ENCODE data around the gene BEND7. TPM values are rescaled to one million over a fixed set of nuclear protein-coding genes. Genes with fewer than 3 reads are reported as not detected.

The BEND7 gene
- total RNA-seq, 1 donor from 2014 or later: not detected

DNA sequence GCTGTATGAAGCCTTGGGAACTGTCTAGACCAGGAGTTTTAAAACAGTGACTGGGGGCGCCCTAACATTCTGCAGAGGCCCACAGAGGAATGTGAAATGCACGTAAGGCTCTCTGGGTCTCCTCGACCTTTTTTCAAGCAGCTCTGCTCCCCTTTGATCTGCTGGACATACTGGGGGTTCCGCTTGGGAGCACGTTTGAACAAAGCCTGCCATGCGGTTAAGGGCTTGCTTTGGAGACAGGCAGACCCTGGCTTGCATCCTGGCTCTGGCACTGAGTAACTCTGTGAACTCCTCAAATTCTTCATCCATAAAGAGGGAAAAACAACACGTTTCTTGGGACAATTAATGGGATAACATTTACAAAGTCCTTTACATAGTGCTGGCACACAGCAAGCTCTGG is 7.8 kb downstream of the BEND7 start:
- intact Hi-C loops (cut with micrococcal nuclease): no loop called here

DNA sequence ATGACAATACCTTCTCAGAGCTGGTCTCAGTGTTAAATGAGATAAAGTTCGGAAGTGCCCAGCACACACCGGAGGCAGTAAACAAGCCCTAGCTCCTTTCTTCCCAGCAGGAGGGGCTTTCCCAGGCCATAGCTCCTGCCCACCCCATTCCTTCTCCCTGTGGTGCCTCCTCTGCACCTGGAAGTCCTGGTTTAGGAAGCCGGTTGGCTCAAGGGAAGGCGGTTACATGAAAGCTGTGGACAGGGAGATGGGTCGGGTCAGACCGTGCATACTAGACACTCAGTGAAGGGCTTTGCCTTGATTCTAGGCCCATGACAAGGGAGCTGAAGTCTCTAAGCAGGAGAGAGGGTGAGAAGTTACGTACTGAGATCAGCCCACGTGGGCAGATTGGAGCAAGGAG is 8.6 kb downstream of the BEND7 start:
- intact Hi-C loops (cut with micrococcal nuclease): no loop called here

DNA sequence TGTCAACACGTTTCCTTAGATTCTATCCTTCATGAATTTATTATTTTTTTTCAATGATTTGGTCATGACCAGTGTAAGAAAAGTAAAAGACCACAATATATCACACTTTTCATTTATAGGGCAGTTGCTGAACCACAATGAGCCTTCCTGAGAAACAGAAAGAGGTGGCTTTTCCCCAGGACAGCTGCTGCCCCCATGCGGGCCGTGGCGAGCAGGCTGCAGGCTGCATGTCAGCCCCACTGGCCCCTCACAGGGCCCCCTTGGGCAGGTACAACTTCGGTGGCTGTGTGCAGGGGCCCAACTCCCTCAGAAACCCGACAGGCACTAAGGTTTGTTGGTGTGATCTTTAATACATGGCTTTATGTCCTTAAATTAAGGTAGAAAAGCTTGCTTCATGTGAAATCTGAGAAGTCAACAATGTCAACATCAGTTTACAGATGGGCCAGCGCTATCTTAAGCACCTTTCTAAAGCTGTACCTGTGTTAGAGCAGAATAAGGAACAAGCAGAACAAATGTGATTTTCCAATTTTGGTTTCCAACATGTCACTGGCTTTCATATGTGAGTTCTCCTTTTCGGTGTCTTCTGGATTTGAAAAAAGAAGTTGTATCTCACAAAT is 10.6 kb downstream of the BEND7 start:
- intact Hi-C loops (cut with micrococcal nuclease): no loop called here

DNA sequence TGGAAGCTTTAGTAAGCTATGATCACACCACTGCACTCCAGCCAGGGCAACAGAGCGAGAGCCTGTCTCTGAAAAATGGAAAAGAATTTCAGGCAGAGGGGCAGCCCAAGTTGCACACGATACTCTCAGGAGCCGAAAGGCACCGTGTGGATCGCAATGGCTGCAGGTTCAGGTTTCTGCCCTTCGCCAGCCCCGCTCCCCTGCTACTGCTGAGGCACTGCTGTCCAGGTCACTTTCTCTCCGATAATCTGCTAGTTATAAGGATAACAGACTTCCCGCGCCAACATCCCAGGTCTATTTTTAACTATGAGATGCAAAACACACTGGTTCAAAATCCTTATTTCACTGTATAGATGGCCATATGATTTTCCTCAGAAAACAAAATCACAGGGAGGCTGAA is 11.1 kb downstream of the BEND7 start:
- intact Hi-C loops (cut with micrococcal nuclease): no loop called here

DNA sequence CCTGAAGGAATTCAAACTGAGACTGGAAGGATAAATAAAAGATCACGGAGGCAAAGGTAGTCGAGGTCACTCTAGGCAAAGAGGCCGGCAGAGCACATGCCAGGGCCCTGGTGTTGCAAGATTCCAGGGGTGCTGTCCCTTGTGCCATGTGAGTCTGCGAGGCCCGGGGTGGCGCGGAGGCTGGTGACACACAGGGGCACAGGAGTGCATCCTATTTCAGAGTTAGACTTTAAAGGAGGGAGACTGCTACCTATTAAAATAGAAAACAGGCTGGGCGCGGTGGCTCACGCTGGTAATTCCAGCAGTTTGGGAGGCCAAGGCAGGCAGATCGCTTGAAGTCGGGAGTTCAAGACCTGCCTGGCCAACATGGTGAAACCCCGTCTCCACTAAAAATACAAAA is 12.6 kb downstream of the BEND7 start:
- intact Hi-C loops (cut with micrococcal nuclease): no loop called here

DNA sequence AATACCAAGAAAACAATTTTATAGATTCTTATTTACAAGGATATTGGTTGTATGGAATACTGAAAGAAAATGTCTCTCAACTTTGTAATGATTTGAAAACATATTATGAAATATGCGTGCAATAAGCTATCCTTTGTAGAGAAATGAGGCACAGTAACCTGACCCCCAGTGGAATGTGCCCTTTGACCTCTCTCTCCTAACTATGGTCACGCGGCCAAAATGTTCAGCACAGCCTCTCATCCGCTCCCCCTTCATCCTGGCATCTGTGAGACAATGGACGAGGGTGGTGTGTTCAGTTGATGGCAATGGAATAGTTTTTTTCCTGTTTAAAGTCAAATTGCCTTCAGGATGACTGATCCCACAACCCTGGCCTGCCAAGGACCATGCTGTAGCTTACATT is 13.3 kb downstream of the BEND7 start:
- intact Hi-C loops (cut with micrococcal nuclease): no loop called here

DNA sequence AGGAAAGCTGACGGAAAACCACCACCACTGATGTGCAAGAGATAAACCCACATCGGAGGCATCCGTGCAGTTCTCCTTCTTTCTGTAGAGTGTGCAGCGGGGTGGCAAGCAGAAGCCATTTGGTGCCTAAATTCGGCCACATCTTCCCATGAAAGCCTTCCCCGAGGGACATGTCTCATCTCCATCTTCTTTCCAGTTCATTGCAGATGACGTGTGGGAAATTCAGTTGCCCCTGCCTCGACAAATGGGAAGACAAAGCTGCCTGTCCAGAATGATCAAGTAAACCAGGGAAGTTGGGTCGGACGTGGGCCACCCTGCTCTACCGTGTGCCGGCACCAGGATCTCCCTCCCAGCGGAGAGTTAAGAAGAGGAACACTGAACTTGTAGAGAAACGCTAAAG is 14.5 kb downstream of the BEND7 start:
- intact Hi-C loops (cut with micrococcal nuclease): no loop called here

DNA sequence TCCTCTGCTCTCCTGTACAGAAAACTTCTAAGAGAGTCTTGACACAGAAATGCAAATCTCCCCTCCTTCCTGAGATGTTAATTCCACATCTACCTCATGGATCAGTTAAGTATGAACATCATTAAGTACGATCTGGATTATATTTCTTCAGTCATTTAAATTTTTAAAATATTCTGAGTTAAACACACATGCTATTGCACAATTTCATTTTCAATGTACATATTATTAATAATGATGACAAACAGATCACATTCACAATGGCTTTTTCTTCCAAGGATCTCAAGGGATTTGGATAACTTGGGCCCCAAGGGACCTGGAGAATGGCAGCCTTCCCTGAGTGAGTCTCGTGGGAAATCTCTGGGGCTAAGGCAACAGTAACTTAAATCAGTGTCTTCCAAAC is 16.2 kb downstream of the BEND7 start:
- intact Hi-C loops (cut with micrococcal nuclease): no loop called here

DNA sequence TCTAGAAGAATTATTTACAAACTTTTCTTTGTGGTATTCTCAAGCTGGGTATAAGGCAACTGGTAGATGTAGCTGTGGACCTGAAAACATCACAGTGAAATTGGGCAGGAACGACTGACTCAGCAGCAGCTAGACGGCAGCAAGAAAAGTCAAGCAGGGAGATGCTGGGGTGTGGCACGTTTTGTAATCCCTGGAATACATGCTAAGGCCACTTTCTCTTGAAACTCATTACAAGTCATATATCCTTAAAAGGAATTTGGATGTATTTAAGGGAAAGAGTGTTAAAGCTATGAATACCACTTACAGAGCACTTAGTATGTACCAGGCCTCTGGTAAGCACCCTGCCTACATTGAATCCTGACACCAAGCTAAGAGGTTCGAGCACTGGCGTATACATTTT is 17.4 kb downstream of the BEND7 start:
- intact Hi-C loops (cut with micrococcal nuclease): no loop called here

DNA sequence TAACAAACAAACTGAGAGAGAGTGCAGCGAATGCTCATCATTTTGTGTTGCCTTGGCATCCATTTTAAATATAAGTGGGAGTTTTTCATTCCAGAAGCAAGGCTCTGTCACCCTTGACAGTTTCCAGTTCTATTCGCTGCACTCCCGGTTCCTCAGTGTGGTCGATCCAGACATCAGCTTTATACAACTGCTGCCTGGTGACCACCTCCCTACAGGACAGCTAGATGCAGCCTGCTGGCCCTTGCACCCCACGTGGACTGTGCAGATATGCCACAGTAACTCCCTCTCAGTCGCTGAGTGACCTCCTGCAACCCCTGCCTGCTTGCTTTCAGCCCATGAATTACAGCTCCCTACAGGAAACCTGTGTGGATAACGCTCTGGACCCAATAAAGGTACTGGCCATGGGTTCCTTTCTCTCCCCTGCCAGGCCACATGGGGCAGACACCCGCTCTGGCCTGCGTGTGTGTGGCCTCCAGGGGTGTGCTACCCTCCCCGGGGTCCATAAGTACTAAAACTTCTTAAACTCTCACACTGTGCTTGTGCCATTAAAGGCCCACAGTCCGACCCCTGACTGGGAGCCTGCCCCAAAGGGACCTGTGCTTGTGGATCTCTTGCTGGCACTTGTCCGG is 23.6 kb downstream of the BEND7 start:
- intact Hi-C loops (cut with micrococcal nuclease): no loop called here

DNA sequence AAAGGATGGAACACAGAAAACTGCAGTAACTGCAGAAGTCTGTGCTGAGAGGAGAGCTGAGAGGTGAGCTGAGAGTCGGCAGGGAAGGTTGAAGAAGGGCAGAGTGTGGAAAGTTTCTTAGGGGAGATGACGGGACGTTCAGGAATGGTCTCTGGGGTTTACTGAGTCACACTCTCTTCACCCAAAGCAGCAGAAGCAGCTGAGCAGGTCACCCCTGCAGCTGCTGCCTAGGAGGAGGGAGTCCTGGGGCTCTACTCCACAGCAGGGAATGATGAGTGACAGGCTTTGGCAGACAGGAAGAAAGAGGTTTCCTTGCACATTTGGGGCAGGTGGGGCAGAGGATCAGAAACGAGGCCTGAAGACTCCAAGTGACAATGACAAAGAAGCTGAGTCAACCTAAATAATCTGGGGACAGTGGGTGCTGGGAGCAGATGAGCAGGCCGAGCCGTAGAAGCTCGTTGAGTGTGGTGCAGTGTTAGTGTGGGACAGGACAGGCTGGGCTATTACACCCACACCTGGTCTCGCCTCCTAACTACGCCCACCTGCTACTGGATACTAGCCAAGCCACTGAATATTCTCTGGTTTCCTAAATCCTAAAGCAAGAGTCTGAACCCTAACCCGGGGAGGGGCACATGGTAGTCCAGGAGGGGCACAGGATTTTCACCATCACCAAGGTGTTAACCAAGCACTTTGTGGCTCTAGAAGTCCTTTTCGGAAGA is 24.9 kb downstream of the BEND7 start:
- intact Hi-C loops (cut with micrococcal nuclease): no loop called here

DNA sequence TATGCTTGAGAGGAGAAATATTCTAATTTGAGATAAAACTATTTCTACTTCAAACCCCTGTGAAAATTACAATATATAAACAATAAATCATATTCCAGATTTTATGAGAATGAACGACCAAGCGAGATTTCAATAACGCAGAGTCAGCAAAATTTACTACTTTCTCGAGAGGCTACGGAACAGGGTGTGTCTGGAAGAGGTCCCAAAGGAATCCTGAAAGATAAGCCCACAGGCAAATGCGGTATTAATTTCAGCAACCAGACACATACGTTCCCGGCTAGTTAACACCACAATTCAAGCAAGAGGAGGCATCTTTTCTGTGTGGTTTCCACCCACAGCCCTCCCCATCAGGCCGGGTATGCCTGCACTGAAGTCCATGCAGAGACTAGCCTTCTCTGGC is 26.4 kb downstream of the BEND7 start:
- intact Hi-C loops (cut with micrococcal nuclease): no loop called here

DNA sequence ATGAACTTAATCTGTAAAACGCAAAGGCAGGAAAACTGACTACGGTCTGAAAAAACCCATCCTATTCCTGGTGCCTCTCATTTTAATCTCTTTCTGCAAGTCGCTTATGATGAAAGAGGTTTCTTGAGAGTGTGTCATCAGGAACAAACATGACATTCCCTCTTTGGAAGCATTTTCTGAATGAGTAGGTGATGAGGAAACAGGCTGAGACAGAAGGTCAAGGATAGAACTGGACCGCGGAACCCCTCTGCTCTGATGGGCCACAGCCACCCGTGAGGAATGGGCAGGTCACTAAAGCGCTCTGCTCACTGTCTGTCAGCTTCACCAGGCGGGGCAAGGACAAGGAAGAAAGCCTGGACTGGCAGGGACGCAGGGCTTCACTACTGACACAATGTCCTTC is 28.6 kb downstream of the BEND7 start:
- intact Hi-C loops (cut with micrococcal nuclease): no loop called here

DNA sequence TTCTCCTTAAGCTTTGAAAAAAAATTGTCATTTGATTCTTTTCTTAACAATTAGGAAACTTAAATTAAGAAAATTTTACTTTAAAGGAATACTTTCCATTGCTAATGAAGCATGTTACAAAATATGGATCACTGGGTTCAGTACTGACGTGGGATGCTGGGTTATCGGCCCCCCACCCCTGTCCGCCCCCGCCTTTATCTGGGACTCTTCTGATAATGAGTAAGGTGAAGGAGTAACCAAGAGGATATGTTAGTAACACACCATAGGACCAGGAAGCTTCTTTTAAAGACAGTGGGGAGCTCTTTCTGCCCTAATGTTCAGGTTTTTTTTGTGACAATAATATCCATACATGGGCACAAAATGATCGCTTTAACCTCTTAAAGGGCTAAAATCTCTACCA is 29.7 kb downstream of the BEND7 start:
- intact Hi-C loops (cut with micrococcal nuclease): no loop called here

DNA sequence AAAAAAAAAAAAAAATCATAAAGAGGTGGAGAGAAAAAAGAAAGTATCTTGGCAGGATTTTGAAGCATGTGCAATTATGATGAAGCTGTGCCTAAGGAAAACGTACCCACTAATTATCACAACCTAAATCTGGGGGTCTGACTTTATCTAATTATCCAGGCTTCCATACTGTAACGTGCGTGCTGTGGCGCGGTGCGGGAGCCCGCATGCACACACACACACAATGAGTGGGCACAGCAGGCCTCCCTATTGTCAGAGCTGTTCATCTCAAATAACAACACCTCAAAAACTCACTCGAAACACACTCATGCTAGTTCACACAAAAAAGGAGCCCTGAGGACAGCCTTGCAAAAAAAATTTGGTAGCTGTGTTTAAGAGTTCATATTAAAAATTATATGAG is 31.9 kb downstream of the BEND7 start:
- intact Hi-C loops (cut with micrococcal nuclease): no loop called here

DNA sequence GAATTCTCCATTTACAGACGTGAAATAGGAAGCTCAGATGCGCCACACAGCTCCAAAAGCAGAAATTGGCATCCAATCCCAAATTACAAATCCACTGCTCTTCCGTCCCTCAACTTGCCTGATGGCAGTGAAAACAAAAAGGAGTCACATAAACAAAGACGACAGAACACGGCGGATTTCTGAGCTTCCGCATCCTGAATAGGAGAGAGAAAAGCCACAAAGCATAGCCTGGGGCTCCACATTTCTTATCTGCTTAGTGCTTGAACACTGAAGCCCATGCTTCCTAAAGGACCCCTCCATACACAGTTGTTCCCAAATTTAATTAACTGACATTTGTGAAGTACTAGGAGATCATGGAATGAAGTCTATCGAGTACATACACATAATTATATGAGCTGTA is 32.6 kb downstream of the BEND7 start:
- intact Hi-C loops (cut with micrococcal nuclease): no loop called here

DNA sequence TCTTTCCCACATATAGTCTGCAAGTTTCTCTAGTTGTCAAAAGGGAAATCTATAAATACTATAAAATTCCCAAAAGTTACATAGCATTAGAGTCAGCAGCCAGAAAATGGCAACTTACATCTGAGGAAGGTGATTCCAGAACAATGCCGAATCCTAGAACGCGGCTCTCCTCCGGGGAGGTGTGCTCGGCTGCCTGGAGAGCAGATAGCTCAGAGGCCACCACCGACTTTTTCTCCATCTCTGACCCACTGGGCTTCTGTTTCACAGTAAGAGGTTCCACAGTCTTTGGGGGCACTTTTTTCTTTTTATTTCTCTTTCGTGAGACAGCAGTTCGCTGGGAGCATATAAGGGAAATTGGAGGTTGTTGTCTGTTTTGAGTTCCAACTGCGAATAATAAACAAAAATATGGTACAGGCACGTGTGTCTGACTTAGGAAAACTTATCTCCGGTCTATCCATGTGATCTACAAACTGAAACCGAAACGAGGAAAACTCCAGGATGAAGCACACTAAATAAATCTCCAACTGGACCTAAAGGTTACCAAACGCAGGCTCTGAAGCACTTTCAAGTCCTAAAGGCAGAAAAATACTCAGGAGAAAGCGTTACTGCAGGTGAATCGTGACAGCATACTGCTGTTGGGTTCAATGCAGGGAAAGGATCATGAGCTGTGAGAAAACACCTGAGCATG is 36.2 kb downstream of the BEND7 start:
- intact Hi-C loops (cut with micrococcal nuclease): no loop called here

DNA sequence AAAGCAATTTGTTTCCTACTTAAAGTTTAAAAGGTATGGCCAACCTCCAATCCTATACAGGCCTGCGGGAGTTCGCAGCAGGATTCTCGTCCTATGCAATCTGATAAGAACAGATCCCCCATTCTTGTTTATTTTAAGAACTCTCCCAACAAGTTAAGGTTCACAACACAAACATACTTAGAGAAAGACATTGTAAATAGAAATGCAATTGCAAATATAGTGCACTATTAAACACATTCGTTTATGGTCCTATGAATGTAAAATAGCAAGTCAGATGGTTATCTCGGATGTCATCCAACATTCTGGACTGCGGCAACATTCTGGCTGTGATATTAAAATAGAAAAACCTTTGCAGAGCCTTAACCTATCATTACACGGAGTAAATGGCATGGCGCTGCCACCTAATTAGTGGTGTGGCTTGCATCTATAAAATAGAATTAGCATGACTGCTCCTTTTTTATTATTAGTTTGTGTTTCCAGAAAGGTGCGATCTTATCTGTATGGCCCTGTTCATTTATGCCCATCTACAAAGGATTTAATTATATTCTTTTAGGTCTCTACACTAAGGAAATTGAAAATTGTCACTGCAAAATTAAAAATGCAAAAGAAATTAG is 37.0 kb downstream of the BEND7 start:
- intact Hi-C loops (cut with micrococcal nuclease): no loop called here

DNA sequence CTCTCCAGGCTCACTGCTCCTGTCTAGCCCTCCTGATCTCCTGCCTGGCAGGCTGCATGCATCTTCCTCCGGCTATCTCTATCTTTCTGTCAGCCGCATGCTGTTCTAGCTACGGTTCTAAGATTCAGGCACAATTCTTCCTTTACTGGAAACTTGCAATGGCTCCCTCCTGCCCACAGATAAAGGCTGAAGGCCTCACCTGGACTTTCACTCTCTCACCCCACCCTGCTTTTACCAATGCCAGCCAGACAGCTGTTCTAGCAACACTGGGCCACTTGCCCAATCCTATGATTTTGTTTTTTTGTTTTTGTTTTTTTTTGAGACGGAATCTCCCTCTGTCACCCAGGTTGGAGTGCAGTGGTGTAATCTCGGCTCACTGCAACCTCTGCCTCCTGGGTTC is 38.3 kb downstream of the BEND7 start:
- intact Hi-C loops (cut with micrococcal nuclease): no loop called here

DNA sequence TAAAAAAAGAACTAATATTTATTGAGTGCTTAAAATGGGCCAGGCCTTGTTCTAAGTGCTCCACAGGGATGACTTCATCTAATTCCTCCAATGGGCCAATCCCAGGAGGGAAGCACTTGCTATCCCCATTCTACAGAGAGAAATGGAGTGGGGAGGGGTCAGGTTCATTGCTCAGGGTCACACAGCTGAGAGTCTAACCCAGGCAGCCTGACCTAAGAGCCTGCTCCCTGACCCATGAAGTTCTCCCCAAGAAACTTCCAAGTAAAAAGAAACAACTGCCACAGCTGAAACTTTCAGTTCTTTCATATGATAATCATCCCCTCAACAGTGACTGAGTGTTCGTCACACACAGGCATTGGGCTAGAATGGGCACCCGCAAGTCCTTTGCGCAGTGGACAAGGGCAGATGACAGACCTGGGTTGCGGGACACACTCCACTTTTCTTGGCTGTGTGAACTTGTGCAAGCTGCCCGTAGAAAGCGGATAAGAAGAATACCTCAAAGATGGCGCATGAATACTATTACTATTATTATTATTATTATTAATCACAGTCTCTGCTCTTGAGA is 39.7 kb downstream of the BEND7 start:
- intact Hi-C loops (cut with micrococcal nuclease): no loop called here

DNA sequence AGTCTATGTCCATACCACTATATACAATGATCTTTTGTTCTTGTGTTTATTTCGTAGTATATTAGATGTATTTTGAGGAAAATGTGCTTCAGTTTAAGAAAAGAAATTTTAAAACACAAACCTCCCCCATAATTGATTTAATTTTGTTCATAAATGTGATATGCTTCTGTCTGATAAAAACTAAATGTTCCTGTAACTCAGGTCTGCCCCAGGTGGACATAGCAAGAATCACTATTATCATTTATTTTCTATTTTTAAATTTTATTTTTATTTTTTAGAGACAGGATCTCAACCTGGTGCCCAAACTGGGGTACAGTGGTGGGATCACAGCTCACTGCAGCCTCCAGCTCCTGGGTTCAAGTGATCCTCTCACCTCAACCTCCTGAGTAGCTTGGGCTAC is 43.2 kb downstream of the BEND7 start:
- intact Hi-C loops (cut with micrococcal nuclease): no loop called here

DNA sequence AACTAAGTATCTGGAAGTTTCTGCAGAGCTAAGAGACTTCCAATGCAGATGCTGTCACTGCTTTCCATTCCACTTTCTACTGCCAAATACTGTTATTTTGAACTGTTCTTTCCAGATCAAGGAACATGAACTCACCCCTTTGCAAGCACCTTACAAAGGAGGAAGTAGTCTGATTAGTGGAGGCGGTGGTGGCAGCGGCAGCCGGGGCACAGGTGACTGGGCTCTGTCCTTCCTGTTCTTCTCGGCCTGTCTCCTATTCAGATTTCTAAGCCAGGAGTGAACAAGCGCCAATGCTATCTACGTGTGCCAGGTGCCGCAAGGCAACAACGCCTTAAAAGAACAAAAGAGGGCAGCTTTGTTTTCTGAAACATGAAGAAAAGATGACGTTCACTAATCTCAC is 44.9 kb downstream of the BEND7 start:
- intact Hi-C loops (cut with micrococcal nuclease): no loop called here
